Caco-2 (cell line): ENCODE results near the gene PLCB1. TPM values are rescaled to one million over a fixed set of nuclear protein-coding genes. Genes with fewer than 3 reads are reported as not detected.

ENCODE experiments used
- BruUV-seq: library from RNA; stranded (reverse); fragments of 400-500 nt; replicated peaks from 2 replicates; lab custom pipeline; 2021; lab: Mats Ljungman, UMichigan
- CTCF ChIA-PET: fragments of 300-600 bp; sonication (Branson Sonifier 250); formaldehyde crosslinking; loops from one replicate; lab custom pipeline; 2022; ENCODE audit warnings: antibody characterized with exemption; lab: Charles Lee
- POLR2A ChIA-PET: fragments of 300-600 bp; sonication (Branson Sonifier 250); formaldehyde crosslinking; loops from one replicate; lab custom pipeline; 2022; ENCODE audit warnings: antibody characterized with exemption; lab: Charles Lee
- DNase-seq, 2 experiments: peaks; one replicate each; pipeline versions ENCODE4 v3.0.0 to v3.0.0-alpha.2; 2020 to 2022
- H3K27me3 ChIP-seq: replicated peaks from 2 replicates; pipeline ENCODE4 v1.6.0; 2011; ENCODE audit warnings: low read length; ENCODE audit not compliant: control insufficient read depth, insufficient read depth
- H3K36me3 ChIP-seq: 2 replicates; pipeline ENCODE4 v1.5.1; 2011; ENCODE audit warnings: low read length; ENCODE audit not compliant: control insufficient read depth, insufficient read depth
- H3K4me1 ChIP-seq: fragments of 250-450 bp; sonication (Bioruptor Pico); 2 replicates; pipeline ENCODE4 v1.5.1; 2020; ENCODE audit warnings: mild to moderate bottlenecking
- H3K4me3 ChIP-seq: 2 replicates; pipeline ENCODE4 v1.5.1; 2011; ENCODE audit warnings: low read depth, mild to moderate bottlenecking, control low read depth, low read length
- H3K9me3 ChIP-seq: fragments of 250-450 bp; sonication (Bioruptor Pico); 2 replicates; pipeline ENCODE4 v1.5.1; 2020; ENCODE audit warnings: mild to moderate bottlenecking, moderate library complexity
- H3K27ac Mint-ChIP-seq: one replicate; pipeline ENCODE4 v1.8.0; 2022; ENCODE audit warnings: mixed read lengths; ENCODE audit not compliant: unreplicated experiment
- H3K27me3 Mint-ChIP-seq: one replicate; pipeline ENCODE4 v1.8.0; 2022; ENCODE audit warnings: mixed read lengths; ENCODE audit not compliant: insufficient read depth, unreplicated experiment
- H3K36me3 Mint-ChIP-seq: one replicate; pipeline ENCODE4 v1.8.0; 2022; ENCODE audit warnings: mild to moderate bottlenecking, mixed read lengths; ENCODE audit not compliant: insufficient read depth, unreplicated experiment
- H3K4me1 Mint-ChIP-seq: one replicate; pipeline ENCODE4 v1.8.0; 2022; ENCODE audit warnings: low read depth, mixed read lengths; ENCODE audit not compliant: unreplicated experiment
- H3K4me3 Mint-ChIP-seq: one replicate; pipeline ENCODE4 v1.8.0; 2022; ENCODE audit warnings: mild to moderate bottlenecking, moderate library complexity, mixed read lengths; ENCODE audit not compliant: unreplicated experiment
- H3K9me3 Mint-ChIP-seq: one replicate; pipeline ENCODE4 v1.8.0; 2022; ENCODE audit warnings: mixed read lengths; ENCODE audit not compliant: unreplicated experiment
- intact Hi-C: fragments of 100-400 bp; cut with micrococcal nuclease; formaldehyde crosslinking; loops from one replicate; pipeline ENCODE4 v1.10.0; 2022; ENCODE audit not compliant: unreplicated experiment
- total RNA-seq: library from RNA; stranded (reverse); gene quantifications from 2 replicates; pipeline ENCODE4 v1.2.3, GENCODE V29; 2022
- TF ChIP-seq, protein P1 (sequence below), 2 experiments: fragments of 200-600 bp in 1 of 2; IDR thresholded peaks; 1 replicate in 1 of 2; 2 replicates in 1 of 2; pipeline versions ENCODE4 v1.5.1 to v1.8.0; 2011 to 2022; ENCODE audit warnings: antibody characterized with exemption in 1 of 2, control low read depth in 1 of 2, inconsistent platforms in 1 of 2, low read depth in 1 of 2, low read length in 1 of 2, mild to moderate bottlenecking in 1 of 2, moderate library complexity in 1 of 2; ENCODE audit not compliant: insufficient read depth in 1 of 2, severe bottlenecking in 1 of 2, unreplicated experiment in 1 of 2

PLCB1 gene
- total RNA-seq, 1 experiment from 2014 or later, result 105 TPM

DNA sequence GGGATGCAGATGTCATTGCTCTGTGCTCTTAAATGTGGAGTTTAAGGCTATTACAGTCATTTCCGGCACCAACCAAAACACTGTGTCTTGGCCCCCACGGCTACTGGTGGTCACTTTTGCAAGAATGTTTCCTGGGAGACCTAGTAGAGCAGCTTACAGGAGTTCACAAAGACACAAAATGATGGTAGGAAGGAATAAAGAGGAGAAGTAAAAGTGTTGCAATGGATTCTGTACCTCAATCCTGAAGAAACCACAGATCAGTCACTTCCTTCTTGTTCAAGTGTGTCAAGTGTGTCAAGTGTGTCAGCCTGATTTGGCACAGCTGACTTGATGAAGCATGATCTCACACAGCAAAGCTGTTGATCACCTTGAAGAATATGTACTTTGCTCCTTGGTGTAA lies 344.0 kb downstream of the PLCB1 start:
- Histone ChIP-seq H3K36me3 (no peaks in the 10 kb centered on the region), H3K9me3 (no peaks in the 10 kb centered on the region), H3K4me1 (no peaks in the 10 kb centered on the region), H3K27me3 (no peaks in the 10 kb centered on the region), H3K4me3 (no peak overlapping the region)
- Mint-ChIP-seq H3K4me1 (no peaks in the 10 kb centered on the region), H3K36me3 (no peaks in the 10 kb centered on the region), H3K4me3 (no peak overlapping the region), H3K27me3 (no peaks in the 10 kb centered on the region), H3K9me3 (no peaks in the 10 kb centered on the region), H3K27ac (no peak overlapping the region)
- ChIA-PET POLR2A (no interaction called here), CTCF (no interaction called here)
- BruUV-seq, result no TSS peak
- DNase-seq, result no peak
- TF ChIP-seq, protein P1, sequence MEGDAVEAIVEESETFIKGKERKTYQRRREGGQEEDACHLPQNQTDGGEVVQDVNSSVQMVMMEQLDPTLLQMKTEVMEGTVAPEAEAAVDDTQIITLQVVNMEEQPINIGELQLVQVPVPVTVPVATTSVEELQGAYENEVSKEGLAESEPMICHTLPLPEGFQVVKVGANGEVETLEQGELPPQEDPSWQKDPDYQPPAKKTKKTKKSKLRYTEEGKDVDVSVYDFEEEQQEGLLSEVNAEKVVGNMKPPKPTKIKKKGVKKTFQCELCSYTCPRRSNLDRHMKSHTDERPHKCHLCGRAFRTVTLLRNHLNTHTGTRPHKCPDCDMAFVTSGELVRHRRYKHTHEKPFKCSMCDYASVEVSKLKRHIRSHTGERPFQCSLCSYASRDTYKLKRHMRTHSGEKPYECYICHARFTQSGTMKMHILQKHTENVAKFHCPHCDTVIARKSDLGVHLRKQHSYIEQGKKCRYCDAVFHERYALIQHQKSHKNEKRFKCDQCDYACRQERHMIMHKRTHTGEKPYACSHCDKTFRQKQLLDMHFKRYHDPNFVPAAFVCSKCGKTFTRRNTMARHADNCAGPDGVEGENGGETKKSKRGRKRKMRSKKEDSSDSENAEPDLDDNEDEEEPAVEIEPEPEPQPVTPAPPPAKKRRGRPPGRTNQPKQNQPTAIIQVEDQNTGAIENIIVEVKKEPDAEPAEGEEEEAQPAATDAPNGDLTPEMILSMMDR (IDR thresholded peaks at IDR 0.05; ENCODE audit: insufficient read depth in 1 of 2, low read depth in 1 of 2, low read length in 1 of 2, severe bottlenecking in 1 of 2, unreplicated experiment in 1 of 2), result no peak
- intact Hi-C loops, result no loop called here

DNA sequence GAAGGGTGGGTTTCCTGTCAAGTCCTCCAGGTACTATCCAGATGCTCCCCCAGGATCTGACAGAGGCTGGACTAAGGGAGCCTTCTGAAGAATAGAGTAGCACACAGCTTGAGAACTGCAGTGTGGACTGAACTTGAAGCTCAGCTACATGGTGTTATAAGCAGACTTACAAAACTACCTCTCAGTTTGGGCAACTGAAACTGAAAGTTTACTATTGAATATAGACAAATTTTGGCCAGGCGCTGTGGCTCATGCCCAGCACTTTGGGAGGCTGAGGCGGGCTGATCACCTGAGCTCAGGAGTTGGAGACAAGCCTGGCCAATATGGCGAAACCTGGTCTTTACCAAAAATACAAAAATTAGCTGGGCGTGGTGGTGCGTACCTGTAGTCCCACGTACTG lies 348.5 kb downstream of the PLCB1 start:
- intact Hi-C loops, result no loop called here
- DNase-seq, result no peak
- no peaks in the 10 kb centered on the region for H3K9me3 Mint-ChIP-seq
- H3K4me3 ChIP-seq, result no peak overlapping the region
- no peaks in the 10 kb centered on the region for H3K36me3 ChIP-seq
- ChIA-PET CTCF (no interaction called here), POLR2A (no interaction called here)
- no peaks in the 10 kb centered on the region for H3K27me3 Mint-ChIP-seq
- H3K36me3 Mint-ChIP-seq, result no peaks in the 10 kb centered on the region
- no peak overlapping the region for H3K4me3 Mint-ChIP-seq
- no peaks in the 10 kb centered on the region for H3K4me1 ChIP-seq
- no peaks in the 10 kb centered on the region for H3K9me3 ChIP-seq
- TF ChIP-seq, protein P1 (IDR thresholded peaks at IDR 0.05; ENCODE audit: insufficient read depth in 1 of 2, low read depth in 1 of 2, low read length in 1 of 2, severe bottlenecking in 1 of 2, unreplicated experiment in 1 of 2), result no peak
- no TSS peak for BruUV-seq
- no peak overlapping the region for H3K27ac Mint-ChIP-seq
- H3K27me3 ChIP-seq, result no peaks in the 10 kb centered on the region
- no peaks in the 10 kb centered on the region for H3K4me1 Mint-ChIP-seq

DNA sequence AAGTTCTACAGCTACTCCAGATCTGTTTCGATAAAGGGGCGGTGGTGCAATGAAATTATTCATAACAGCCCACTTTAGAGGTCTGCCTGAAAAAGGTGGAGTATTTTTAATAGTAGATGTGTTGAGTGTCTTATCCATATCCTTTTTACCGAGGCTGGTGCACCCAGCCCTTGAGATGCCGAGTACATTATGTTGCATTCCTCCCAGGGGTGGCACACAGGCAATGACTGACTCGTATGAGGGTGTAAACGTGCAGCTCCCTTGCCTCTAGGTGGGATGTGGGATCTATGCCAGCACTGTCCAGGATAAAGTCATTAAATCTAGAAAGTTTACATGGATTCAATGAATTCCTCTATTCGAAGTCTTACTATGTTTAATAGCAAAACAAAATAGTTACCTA lies 355.6 kb downstream of the PLCB1 start:
- Mint-ChIP-seq H3K4me1 (peaks cover 10% of the 10 kb centered on the region), H3K36me3 (no peaks in the 10 kb centered on the region), H3K27ac (no peak overlapping the region), H3K4me3 (no peak overlapping the region), H3K9me3 (no peaks in the 10 kb centered on the region), H3K27me3 (no peaks in the 10 kb centered on the region)
- H3K4me3 ChIP-seq, result no peak overlapping the region
- H3K36me3 ChIP-seq, result no peaks in the 10 kb centered on the region
- intact Hi-C loops, result no loop called here
- POLR2A ChIA-PET, result no interaction called here
- TF ChIP-seq, protein P1 (IDR thresholded peaks at IDR 0.05; ENCODE audit: insufficient read depth in 1 of 2, low read depth in 1 of 2, low read length in 1 of 2, severe bottlenecking in 1 of 2, unreplicated experiment in 1 of 2), result no peak
- no peaks in the 10 kb centered on the region for H3K27me3 ChIP-seq
- BruUV-seq, result no TSS peak
- CTCF ChIA-PET, result no interaction called here
- H3K4me1 ChIP-seq, result no peaks in the 10 kb centered on the region
- no peaks in the 10 kb centered on the region for H3K9me3 ChIP-seq
- no peak for DNase-seq
